ENCODE data around the gene PHLDB1. TPM values are rescaled to one million over a fixed set of nuclear protein-coding genes. Genes with fewer than 3 reads are reported as not detected.

Gene PHLDB1
- total RNA-seq, 4 donors from 2014 or later: 53.5 to 517 (median 287) TPM

DNA sequence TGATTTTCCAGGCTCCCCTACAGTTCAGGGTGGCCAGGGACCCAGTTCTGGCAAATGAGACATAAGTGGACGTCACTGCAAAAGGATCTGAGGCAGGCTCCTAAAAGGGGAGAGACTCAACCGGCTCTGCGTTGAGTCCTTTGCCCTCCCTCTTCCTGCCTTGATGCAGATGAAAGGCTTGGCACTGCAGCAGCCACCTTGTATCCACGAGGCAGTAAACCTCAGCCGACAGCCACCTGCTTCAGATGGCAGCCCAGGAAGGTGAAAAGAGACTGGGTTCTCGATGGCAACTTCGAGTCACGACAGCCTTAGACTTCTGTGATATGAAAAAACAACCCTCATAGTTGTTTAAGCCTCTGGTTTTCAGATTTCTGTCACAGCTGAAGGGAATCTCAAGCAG, 86.8 kb downstream of the PHLDB1 start:
- DNase-seq: no peak
- Histone ChIP-seq H3K4me1 (no peaks in the 10 kb centered on the region), H3K27ac (no peak overlapping the region), H3K36me3 (no peaks in the 10 kb centered on the region), H3K4me3 (no peak overlapping the region), H3K9me3 (no peaks in the 10 kb centered on the region), H3K27me3 (no peaks in the 10 kb centered on the region)
- intact Hi-C loops (cut with DNase I; ENCODE audit: low total_unique reads): no loop called here
- no peak for TF ChIP-seq POLR2A (IDR thresholded peaks at IDR 0.05)
- TF ChIP-seq, protein P1, sequence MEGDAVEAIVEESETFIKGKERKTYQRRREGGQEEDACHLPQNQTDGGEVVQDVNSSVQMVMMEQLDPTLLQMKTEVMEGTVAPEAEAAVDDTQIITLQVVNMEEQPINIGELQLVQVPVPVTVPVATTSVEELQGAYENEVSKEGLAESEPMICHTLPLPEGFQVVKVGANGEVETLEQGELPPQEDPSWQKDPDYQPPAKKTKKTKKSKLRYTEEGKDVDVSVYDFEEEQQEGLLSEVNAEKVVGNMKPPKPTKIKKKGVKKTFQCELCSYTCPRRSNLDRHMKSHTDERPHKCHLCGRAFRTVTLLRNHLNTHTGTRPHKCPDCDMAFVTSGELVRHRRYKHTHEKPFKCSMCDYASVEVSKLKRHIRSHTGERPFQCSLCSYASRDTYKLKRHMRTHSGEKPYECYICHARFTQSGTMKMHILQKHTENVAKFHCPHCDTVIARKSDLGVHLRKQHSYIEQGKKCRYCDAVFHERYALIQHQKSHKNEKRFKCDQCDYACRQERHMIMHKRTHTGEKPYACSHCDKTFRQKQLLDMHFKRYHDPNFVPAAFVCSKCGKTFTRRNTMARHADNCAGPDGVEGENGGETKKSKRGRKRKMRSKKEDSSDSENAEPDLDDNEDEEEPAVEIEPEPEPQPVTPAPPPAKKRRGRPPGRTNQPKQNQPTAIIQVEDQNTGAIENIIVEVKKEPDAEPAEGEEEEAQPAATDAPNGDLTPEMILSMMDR (IDR thresholded peaks at IDR 0.05): no peak

GRCh38 chr11:118694771-118695170, 87.4 kb downstream of the PHLDB1 start:
- Histone ChIP-seq H3K36me3 (no peaks in the 10 kb centered on the region), H3K9me3 (no peaks in the 10 kb centered on the region), H3K27me3 (no peaks in the 10 kb centered on the region), H3K4me1 (no peaks in the 10 kb centered on the region), H3K4me3 (no peak overlapping the region), H3K27ac (no peak overlapping the region)
- DNase-seq: no peak
- TF ChIP-seq, protein P1 (IDR thresholded peaks at IDR 0.05): no peak
- TF ChIP-seq POLR2A (IDR thresholded peaks at IDR 0.05): no peak
- intact Hi-C loops (cut with DNase I; ENCODE audit: low total_unique reads): no loop called here

DNA sequence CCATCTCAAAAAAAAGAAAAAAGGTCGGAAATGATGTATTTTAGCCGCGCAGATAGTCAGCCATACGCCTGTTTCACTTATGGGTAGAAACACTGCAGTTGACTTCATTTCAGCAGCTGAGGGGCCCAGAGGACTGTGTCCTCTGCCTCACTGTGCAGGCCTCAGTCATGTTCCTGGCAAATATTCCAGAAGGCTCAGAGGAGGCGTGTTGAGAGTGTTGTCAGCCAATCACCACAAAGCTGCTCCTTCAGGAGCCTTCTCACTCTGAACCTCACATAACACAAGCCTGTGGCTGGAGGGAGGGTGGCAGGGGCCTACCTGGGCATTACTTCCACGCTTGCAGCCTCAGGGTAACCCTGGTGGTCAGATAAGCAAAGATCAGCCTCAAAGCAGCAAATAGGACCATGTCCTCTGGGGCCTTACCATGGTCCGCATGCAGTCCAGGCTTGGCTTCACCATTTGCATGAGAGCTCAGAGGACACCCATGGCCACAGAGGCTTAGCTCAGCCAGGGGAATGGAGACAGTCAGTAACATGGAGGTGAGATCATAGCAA, 89.3 kb downstream of the PHLDB1 start:
- no peaks in the 10 kb centered on the region for H3K27me3 ChIP-seq

DNA sequence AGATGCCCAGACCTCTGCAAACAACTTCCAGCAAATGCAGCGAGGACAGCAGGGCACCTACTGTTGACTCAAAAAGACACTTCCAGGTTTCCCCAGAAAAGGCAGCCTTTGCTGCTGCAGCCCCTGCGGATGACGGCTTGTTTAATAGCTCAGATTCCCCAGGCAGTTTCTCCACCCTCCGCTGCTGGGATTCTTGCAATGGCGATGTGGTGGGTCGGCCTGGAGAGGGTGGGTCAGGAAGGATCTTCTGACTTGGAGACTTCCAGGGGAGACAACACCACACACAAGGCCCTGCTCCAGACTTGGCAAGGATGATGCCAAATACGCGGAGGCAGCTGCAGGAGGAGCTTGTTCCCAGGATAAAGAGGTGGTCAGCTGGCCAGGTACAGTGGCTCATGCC, 89.9 kb downstream of the PHLDB1 start:
- no peak for TF ChIP-seq POLR2A (IDR thresholded peaks at IDR 0.05)
- TF ChIP-seq, protein P1 (IDR thresholded peaks at IDR 0.05): no peak
- H3K27ac ChIP-seq: no peak overlapping the region
- H3K36me3 ChIP-seq: no peaks in the 10 kb centered on the region
- H3K4me3 ChIP-seq: no peak overlapping the region
- no peaks in the 10 kb centered on the region for H3K9me3 ChIP-seq
- no peak for DNase-seq
- intact Hi-C loops (cut with DNase I; ENCODE audit: low total_unique reads): no loop called here
- no peaks in the 10 kb centered on the region for H3K4me1 ChIP-seq
- no peaks in the 10 kb centered on the region for H3K27me3 ChIP-seq

More for the DNA sequence above, 89.3 kb downstream of the PHLDB1 start:
- Histone ChIP-seq H3K27ac (no peak overlapping the region), H3K36me3 (no peaks in the 10 kb centered on the region), H3K4me3 (no peak overlapping the region), H3K9me3 (no peaks in the 10 kb centered on the region), H3K4me1 (no peaks in the 10 kb centered on the region)
- TF ChIP-seq, protein P1 (IDR thresholded peaks at IDR 0.05): no peak
- TF ChIP-seq POLR2A (IDR thresholded peaks at IDR 0.05): no peak
- DNase-seq: no peak
- intact Hi-C loops (cut with DNase I; ENCODE audit: low total_unique reads): no loop called here

- TF ChIP-seq POLR2A (IDR thresholded peaks at IDR 0.05): no peak
- intact Hi-C loops (cut with DNase I; ENCODE audit: low total_unique reads): no loop called here
- no peak overlapping the region for H3K27ac ChIP-seq
- H3K4me1 ChIP-seq: no peaks in the 10 kb centered on the region
- DNase-seq: no peak
- no peaks in the 10 kb centered on the region for H3K27me3 ChIP-seq
- H3K4me3 ChIP-seq: no peak overlapping the region
- no peaks in the 10 kb centered on the region for H3K36me3 ChIP-seq
- H3K9me3 ChIP-seq: no peaks in the 10 kb centered on the region
These were observed 92.2 kb downstream of the PHLDB1 start for GRCh38 chr11:118699506-118700220.
